ENCODE data around the gene LMBR1.

Gene LMBR1

GRCh38 chr7:156680281-156680680 lies 212.7 kb downstream of the LMBR1 start:
- FAIRE-seq = no peak

- no peak for FAIRE-seq
Observed at GRCh38 chr7:156677374-156678054, 215.5 kb downstream of the LMBR1 start.

- FAIRE-seq = no peak
Observed at GRCh38 chr7:156676263-156676662, 216.7 kb downstream of the LMBR1 start.

- FAIRE-seq = no peak
Observed at GRCh38 chr7:156675721-156676120, 217.3 kb downstream of the LMBR1 start.

- no peak for FAIRE-seq
Observed at GRCh38 chr7:156673902-156674301, 219.1 kb downstream of the LMBR1 start.

GRCh38 chr7:156673454-156673853 lies 219.5 kb downstream of the LMBR1 start:
- no peak for FAIRE-seq

- FAIRE-seq = no peak
Observed at GRCh38 chr7:156669035-156669828, 223.8 kb downstream of the LMBR1 start.

- no peak for FAIRE-seq
Observed at GRCh38 chr7:156668130-156668741, 224.7 kb downstream of the LMBR1 start.

- no peak for FAIRE-seq
Observed at GRCh38 chr7:156667110-156667426, 225.9 kb downstream of the LMBR1 start.

- no peak for FAIRE-seq
Observed at GRCh38 chr7:156666368-156667109, 226.4 kb downstream of the LMBR1 start.

GRCh38 chr7:156665101-156665500 lies 227.9 kb downstream of the LMBR1 start:
- no peak for FAIRE-seq

- FAIRE-seq = no peak
Observed at GRCh38 chr7:156662277-156662676, 230.7 kb downstream of the LMBR1 start.

- no peak for FAIRE-seq
Observed at GRCh38 chr7:156661637-156662036, 231.3 kb downstream of the LMBR1 start.

GRCh38 chr7:156659961-156660360 lies 233.0 kb downstream of the LMBR1 start:
- no peak for FAIRE-seq

- FAIRE-seq = no peak
Observed at GRCh38 chr7:156659203-156659602, 233.8 kb downstream of the LMBR1 start.

GRCh38 chr7:156657681-156658080 lies 235.3 kb downstream of the LMBR1 start:
- no peak for FAIRE-seq

GRCh38 chr7:156656598-156656997 lies 236.4 kb downstream of the LMBR1 start:
- no peak for FAIRE-seq

- no peak for FAIRE-seq
Observed at GRCh38 chr7:156655983-156656382, 237.0 kb downstream of the LMBR1 start.

GRCh38 chr7:156655251-156655650 lies 237.7 kb downstream of the LMBR1 start:
- FAIRE-seq = no peak

GRCh38 chr7:156654511-156655234 lies 238.3 kb downstream of the LMBR1 start:
- no peak for FAIRE-seq

- FAIRE-seq = no peak
Observed at GRCh38 chr7:156652886-156653568, 240.0 kb downstream of the LMBR1 start.

GRCh38 chr7:156651474-156651873 lies 241.5 kb downstream of the LMBR1 start:
- FAIRE-seq = no peak

Measured in TTC549 (cell line).